ENCODE data around the gene GLIS1.

GLIS1 gene

GRCh38 chr1:53508991-53509666 lies 229.8 kb downstream of the GLIS1 start:
- DNase-seq (ENCODE audit: low read depth in 2 of 2): no peak

GRCh38 chr1:53508056-53508990 lies 230.6 kb downstream of the GLIS1 start:
- no peak for DNase-seq (ENCODE audit: low read depth in 2 of 2)

GRCh38 chr1:53507116-53507820 lies 231.7 kb downstream of the GLIS1 start:
- no peak for DNase-seq (ENCODE audit: low read depth in 2 of 2)

GRCh38 chr1:53506355-53507050 lies 232.5 kb downstream of the GLIS1 start:
- DNase-seq (ENCODE audit: low read depth in 2 of 2): no peak

DNA sequence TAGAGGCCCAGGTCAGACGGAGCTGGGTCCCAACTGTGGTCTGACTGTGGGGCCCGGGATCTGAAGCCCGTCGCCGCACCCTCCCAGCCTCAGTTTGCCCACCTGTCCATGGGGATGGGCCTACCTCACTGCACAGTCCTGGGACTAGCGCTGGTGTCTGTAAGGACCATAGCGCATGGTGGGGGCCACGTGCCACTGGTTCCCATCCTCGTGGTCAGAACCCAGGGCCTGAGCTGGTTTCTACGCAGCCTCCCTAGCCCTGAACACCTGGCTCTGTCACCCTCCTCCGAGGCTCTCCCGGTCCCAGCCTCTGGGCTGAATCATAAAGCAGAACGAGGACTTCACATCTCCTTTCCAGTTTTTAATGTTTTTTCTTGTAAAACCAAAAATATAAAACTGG lies 233.1 kb downstream of the GLIS1 start:
- DNase-seq (ENCODE audit: low read depth in 2 of 2): no peak

DNA sequence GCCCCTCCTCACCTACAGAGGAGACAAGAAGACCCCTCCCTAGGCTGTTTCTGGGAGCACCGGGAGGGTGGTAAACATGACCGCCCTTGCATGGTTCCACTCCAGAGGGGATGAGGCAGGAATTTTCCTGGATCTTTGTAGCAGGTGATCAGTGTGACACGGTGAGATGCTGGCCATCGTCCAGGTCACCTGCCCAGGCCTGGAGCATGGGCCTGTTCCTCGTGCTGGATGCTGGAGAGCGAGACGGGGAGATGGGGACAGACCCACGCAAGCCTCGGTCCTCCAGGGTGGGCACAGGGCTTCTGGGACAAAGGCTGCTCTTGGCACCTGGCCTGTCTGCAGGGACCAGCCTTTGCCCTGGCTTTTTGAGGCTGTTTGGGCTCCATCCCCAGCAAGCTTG lies 233.6 kb downstream of the GLIS1 start:
- no peak for DNase-seq (ENCODE audit: low read depth in 2 of 2)

GRCh38 chr1:53504901-53505300 lies 234.1 kb downstream of the GLIS1 start:
- no peak for DNase-seq (ENCODE audit: low read depth in 2 of 2)

DNA sequence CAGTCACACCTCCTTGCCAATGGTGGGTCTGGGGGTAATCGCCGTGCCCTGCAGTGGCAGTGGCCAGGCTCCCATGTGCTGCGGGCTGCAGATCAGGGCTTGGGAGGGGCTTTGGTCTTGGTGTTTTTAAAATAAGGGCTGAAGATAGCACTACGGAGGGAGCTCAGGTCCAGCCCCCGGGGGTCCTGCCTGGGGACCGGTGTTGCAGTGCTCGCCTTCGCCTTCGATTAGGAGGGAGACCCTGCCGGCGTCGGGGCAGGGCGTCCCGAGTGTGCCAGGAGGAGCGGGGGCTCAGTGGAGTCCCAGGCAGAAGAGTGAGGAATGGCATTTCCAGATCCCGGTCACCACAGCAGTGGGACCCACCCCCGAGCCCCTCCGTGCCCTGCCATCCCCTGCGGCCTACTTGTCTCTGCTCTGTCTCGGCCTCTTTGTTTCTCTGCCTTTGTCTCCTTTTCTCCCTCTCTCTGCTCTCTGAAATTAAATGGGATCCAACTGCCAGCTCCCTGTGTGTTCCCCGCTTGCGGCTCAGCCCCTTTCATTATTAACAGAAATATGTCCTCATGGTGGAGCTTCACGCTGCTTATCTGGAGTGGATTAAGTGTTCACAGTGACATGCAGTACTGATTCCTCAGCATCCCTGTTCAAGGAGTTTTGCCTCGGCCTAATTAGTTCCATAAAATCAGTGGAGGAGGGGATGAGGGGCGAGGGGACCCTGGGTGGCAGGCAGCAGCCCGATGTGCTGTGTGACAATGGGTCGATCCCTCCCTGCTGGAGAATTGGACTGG lies 235.3 kb downstream of the GLIS1 start:
- DNase-seq (ENCODE audit: low read depth in 2 of 2): no peak

- DNase-seq (ENCODE audit: low read depth in 2 of 2): no peak
These were observed 236.1 kb downstream of the GLIS1 start for GRCh38 chr1:53502641-53503432.

DNA sequence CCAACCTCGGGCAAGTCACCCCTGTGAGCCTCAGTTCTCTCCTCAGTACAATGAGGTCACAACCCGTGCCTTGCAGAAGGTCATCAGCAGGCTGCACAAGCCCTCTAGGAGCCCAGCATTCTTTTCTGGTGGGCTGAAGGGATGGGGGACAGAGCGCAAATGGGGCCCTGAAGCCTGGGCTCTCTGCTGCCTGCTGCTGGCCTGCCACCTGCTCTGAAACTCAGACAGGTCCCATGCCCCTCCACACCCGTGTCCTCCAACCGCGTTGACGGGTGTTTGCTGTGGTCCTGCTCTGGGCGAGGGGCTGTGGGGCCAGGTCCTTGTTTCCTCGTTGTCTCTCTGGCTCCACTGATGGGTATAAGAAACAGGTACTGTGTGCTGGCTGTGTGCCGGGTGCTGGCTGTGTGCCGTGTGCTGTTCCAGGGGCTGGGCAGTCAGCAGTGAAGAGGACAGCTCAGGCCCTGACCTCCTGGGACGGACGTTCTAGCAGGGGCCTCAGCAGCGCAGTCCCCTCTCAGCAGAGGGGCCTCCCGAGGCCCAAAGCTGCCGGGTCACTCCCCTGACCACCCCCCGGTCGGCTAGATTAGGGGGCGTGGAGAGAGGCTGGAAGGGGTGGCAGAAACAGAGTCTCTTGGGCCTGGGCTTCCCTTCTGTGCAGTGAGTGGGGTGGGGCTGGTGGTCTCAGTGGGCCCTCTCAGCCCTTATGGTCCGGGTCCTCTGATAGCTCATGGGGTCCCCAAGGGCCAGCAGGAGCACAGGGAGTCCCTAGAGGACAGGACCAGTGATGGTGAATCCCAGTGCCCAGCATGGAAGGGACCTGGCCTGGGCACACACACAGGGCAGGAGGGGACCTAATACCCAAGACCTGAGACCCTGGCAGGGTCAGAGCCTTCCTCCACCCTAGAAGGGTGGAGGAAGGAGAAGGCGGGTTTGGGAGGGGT lies 237.6 kb downstream of the GLIS1 start:
- no peak for DNase-seq (ENCODE audit: low read depth in 2 of 2)

DNA sequence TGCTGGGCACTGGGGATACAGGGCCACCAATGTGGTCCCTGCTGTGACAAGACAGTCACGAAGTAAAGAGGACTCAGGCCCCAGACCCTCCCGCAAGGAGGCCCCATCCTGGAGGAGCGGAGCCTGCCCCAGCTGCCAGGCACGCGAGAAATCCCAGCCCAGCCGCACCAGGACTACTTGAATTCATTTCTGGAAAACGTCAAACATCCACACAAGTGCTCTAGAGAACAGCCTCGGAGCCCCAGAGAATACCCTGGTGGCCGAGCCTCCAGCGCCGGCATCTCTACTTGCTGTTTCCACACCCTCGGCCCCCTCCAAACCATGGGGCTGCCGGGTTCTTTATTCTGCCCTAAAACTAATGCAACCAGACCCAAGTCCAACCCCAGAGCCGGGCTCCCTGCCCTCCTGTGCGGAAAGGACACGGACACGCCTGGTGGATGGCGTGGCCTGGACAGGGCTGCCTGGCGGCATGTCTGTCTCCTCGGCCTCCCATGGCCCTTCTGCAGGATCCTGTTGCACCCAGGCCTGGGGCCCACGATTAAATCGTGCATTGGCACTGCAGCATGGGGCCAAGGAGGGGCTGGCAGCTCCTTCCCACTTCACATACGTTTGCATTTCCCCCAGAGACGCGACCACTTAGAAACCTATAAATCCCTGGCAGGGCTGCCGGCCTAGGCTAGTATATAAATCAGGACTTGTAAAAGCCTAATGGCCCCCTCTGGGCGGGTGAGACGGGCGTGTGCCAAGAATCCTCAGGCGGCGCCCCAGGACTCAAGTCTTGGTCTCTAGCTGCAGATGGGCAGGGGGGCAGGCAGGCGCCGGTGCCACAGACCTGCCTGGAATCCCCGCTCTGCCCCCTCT lies 238.5 kb downstream of the GLIS1 start:
- no peak for DNase-seq (ENCODE audit: low read depth in 2 of 2)

DNA sequence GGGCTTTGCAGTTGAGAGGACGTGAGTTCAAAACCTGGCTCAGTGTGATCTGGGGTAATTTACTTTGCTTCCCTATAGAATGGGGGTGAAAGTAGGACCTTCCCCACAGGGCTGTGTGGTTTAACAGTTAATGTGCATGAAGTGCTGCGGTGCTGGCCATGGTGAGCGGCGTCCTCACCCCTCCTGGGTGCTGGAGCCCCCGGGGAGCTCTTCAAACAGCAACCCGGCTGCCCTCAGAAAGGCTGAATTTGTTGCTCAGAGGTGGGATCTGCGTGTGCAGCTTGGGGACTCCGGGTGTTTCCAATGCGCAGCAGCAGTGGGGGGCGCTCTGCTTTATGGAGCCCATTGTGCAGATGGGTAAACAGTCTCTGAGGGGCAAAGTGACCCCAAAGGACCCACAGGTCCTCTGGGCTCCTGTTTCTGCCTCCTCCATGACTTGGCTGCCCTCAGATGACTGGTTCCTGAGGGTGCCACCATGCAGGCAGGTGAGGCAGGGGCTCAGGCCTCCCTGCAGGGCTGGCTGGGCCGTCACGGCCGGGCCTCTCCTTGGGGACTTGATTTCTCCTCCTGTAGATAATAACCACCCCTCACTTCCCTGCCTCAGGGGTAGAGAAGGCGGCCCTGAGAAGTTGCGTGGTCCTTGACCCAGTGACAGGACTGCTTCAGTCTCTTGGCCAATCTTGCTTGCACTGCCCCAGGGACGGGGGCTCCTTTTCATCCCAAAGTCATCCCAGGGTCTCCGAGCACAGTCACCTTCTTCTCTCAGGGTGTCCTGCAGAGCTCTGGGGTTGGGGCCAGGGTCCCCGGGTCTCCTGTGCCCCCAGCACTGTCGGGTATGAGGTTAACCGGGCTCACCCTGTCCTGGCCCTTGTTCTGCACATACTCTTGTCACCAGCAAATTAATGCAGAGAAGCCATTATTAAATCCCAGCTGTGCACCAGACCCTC lies 239.4 kb downstream of the GLIS1 start:
- no peak for DNase-seq (ENCODE audit: low read depth in 2 of 2)

- no peak for DNase-seq (ENCODE audit: low read depth in 2 of 2)
These were observed 240.3 kb downstream of the GLIS1 start for GRCh38 chr1:53498555-53499131.

GRCh38 chr1:53495633-53496345 lies 243.2 kb downstream of the GLIS1 start:
- DNase-seq (ENCODE audit: low read depth in 2 of 2): no peak

DNA sequence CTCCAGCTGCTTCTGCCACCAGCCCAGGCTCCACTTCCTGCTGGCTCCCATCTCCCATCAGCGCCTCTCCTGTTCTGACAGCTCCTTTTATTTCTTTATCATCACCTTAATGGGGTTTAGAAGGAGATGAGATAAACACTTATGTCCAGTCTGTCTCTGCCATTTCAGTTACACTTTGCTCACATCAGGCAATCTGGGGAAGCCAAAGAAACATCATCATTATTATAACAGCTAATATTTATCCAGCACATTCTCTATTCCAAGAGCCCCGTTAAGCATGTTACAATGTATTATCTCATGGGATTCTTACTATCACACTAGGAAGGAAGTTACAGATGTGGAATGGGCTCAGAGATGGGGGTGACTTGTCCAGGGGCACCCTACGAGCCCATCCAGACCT lies 248.6 kb downstream of the GLIS1 start:
- DNase-seq (ENCODE audit: low read depth in 2 of 2): no peak
